Memory B cell (primary cell): ENCODE results near the gene SNAI3.
A peak's percentile ranks its signal among the peaks of the same experiment; 100 is the strongest.

Source experiments
- ATAC-seq: fragments of 150-1000 bp; cut with Tn5 transposase; 2 replicates; pipeline ENCODE4 v1.10.0; 2021; ENCODE audit warnings: low read depth, mild to moderate bottlenecking, moderate library complexity
- DNase-seq, 2 donors: peaks; one replicate each; pipeline ENCODE4 v3.0.0; 2022; ENCODE audit warnings: low spot score in 2 of 2
- H3K27ac Mint-ChIP-seq: one replicate; pipeline ENCODE4 v1.8.0; 2022; ENCODE audit warnings: mild to moderate bottlenecking, moderate library complexity, mixed read lengths
- H3K27me3 Mint-ChIP-seq: one replicate; pipeline ENCODE4 v1.8.0; 2022; ENCODE audit warnings: mixed read lengths
- H3K36me3 Mint-ChIP-seq: one replicate; pipeline ENCODE4 v1.8.0; 2022; ENCODE audit warnings: mild to moderate bottlenecking, mixed read lengths
- H3K4me1 Mint-ChIP-seq: one replicate; pipeline ENCODE4 v1.8.0; 2022; ENCODE audit warnings: mixed read lengths
- H3K4me3 Mint-ChIP-seq: one replicate; pipeline ENCODE4 v1.8.0; 2022; ENCODE audit warnings: mild to moderate bottlenecking, moderate library complexity, mixed read lengths
- H3K9me3 Mint-ChIP-seq: one replicate; pipeline ENCODE4 v1.8.0; 2022; ENCODE audit warnings: mixed read lengths

Gene SNAI3

GRCh38 chr16:88640498-88641247 is 45.6 kb downstream of the SNAI3 start:
- peak overlapping the region; percentile 29 for H3K27ac Mint-ChIP-seq
- H3K4me3 Mint-ChIP-seq, result peak overlapping the region; percentile 55

GRCh38 chr16:88640039-88640495 is 46.2 kb downstream of the SNAI3 start:
- H3K4me1 Mint-ChIP-seq, result peaks cover 53% of the 10 kb centered on the region
- no peak for ATAC-seq
- H3K27me3 Mint-ChIP-seq, result no peaks in the 10 kb centered on the region
- H3K36me3 Mint-ChIP-seq, result peaks cover 18% of the 10 kb centered on the region
- DNase-seq, result no peak
- H3K9me3 Mint-ChIP-seq, result no peaks in the 10 kb centered on the region
- peak overlapping the region; percentile 29 for H3K27ac Mint-ChIP-seq
- peak overlapping the region; percentile 55 for H3K4me3 Mint-ChIP-seq

More at GRCh38 chr16:88640498-88641247, 45.6 kb downstream of the SNAI3 start:
- no peak for DNase-seq
- H3K36me3 Mint-ChIP-seq, result peaks cover 20% of the 10 kb centered on the region
- no peaks in the 10 kb centered on the region for H3K27me3 Mint-ChIP-seq
- no peaks in the 10 kb centered on the region for H3K9me3 Mint-ChIP-seq
- H3K4me1 Mint-ChIP-seq, result peaks cover 53% of the 10 kb centered on the region
- ATAC-seq, result peak; percentile 31

- Mint-ChIP-seq H3K27ac (peak overlapping the region; percentile 29), H3K4me1 (peaks cover 46% of the 10 kb centered on the region), H3K27me3 (no peaks in the 10 kb centered on the region), H3K9me3 (no peaks in the 10 kb centered on the region), H3K36me3 (peaks cover 13% of the 10 kb centered on the region), H3K4me3 (peak overlapping the region; percentile 55)
- ATAC-seq (peak; percentile 15), DNase-seq (peak in 1 of 2 donors; percentile 49)
Measured at GRCh38 chr16:88639231-88640038, 46.9 kb downstream of the SNAI3 start.

- H3K4me1 Mint-ChIP-seq, result peaks cover 42% of the 10 kb centered on the region
- H3K9me3 Mint-ChIP-seq, result no peaks in the 10 kb centered on the region
- H3K36me3 Mint-ChIP-seq, result peaks cover 11% of the 10 kb centered on the region
- peak within 1 kb of the TSS; percentile 84 for H3K27ac Mint-ChIP-seq
- DNase-seq (peak; percentile 52 to 56), ATAC-seq (peak; percentile 47)
- H3K27me3 Mint-ChIP-seq, result no peaks in the 10 kb centered on the region
- H3K4me3 Mint-ChIP-seq, result peak within 1 kb of the TSS; percentile 55
Measured at GRCh38 chr16:88638323-88639230, 47.7 kb downstream of the SNAI3 start, which contains the start of gene IL17C. Gene IL17C, plus strand, starts transcription at chr16:88638572. Its CDS starts 70 bp downstream, at chr16:88638642.

- no peak overlapping the region for H3K27ac Mint-ChIP-seq
- peaks cover 36% of the 10 kb centered on the region for H3K4me1 Mint-ChIP-seq
- DNase-seq (no peak), ATAC-seq (no peak)
- peaks cover 2% of the 10 kb centered on the region for H3K36me3 Mint-ChIP-seq
- H3K4me3 Mint-ChIP-seq, result no peak overlapping the region
- no peaks in the 10 kb centered on the region for H3K27me3 Mint-ChIP-seq
- H3K9me3 Mint-ChIP-seq, result no peaks in the 10 kb centered on the region
Measured at GRCh38 chr16:88636488-88637265, 49.6 kb downstream of the SNAI3 start.

- Mint-ChIP-seq H3K27me3 (no peaks in the 10 kb centered on the region), H3K36me3 (peaks cover 2% of the 10 kb centered on the region), H3K4me3 (peak overlapping the region; percentile 61), H3K4me1 (peaks cover 33% of the 10 kb centered on the region), H3K9me3 (no peaks in the 10 kb centered on the region), H3K27ac (no peak overlapping the region)
- no peak for ATAC-seq
- DNase-seq, result no peak
Measured at GRCh38 chr16:88635671-88636319, 50.5 kb downstream of the SNAI3 start.

- Mint-ChIP-seq H3K27me3 (no peaks in the 10 kb centered on the region), H3K27ac (peak overlapping the region; percentile 63), H3K36me3 (peaks cover 2% of the 10 kb centered on the region), H3K4me3 (peak overlapping the region; percentile 84), H3K9me3 (no peaks in the 10 kb centered on the region), H3K4me1 (peaks cover 27% of the 10 kb centered on the region)
- ATAC-seq (no peak), DNase-seq (no peak)
Measured at GRCh38 chr16:88634994-88635670, 51.2 kb downstream of the SNAI3 start.

GRCh38 chr16:88634141-88634993 is 51.9 kb downstream of the SNAI3 start:
- H3K27ac Mint-ChIP-seq, result peak overlapping the region; percentile 28
- DNase-seq (peak in 1 of 2 donors; percentile 60), ATAC-seq (peak; percentile 41)
- no peaks in the 10 kb centered on the region for H3K9me3 Mint-ChIP-seq
- H3K27me3 Mint-ChIP-seq, result no peaks in the 10 kb centered on the region
- H3K4me3 Mint-ChIP-seq, result peak overlapping the region; percentile 84
- H3K36me3 Mint-ChIP-seq, result peaks cover 2% of the 10 kb centered on the region
- H3K4me1 Mint-ChIP-seq, result peaks cover 24% of the 10 kb centered on the region

- Mint-ChIP-seq H3K4me3 (peak overlapping the region; percentile 84), H3K9me3 (no peaks in the 10 kb centered on the region), H3K27me3 (no peaks in the 10 kb centered on the region), H3K4me1 (peaks cover 22% of the 10 kb centered on the region), H3K27ac (peak overlapping the region; percentile 20), H3K36me3 (peaks cover 2% of the 10 kb centered on the region)
- peak; percentile 30 for ATAC-seq
- peak in 1 of 2 donors; percentile 50 for DNase-seq
Measured at GRCh38 chr16:88633684-88634140, 52.6 kb downstream of the SNAI3 start.

GRCh38 chr16:88632587-88632930 is 53.7 kb downstream of the SNAI3 start:
- H3K27me3 Mint-ChIP-seq, result no peaks in the 10 kb centered on the region
- peaks cover 13% of the 10 kb centered on the region for H3K4me1 Mint-ChIP-seq
- no peaks in the 10 kb centered on the region for H3K9me3 Mint-ChIP-seq
- H3K4me3 Mint-ChIP-seq, result no peak overlapping the region
- DNase-seq, result no peak
- no peak overlapping the region for H3K27ac Mint-ChIP-seq
- no peaks in the 10 kb centered on the region for H3K36me3 Mint-ChIP-seq
- no peak for ATAC-seq

- no peaks in the 10 kb centered on the region for H3K9me3 Mint-ChIP-seq
- DNase-seq (no peak), ATAC-seq (no peak)
- H3K4me1 Mint-ChIP-seq, result peaks cover 13% of the 10 kb centered on the region
- H3K4me3 Mint-ChIP-seq, result no peak overlapping the region
- H3K36me3 Mint-ChIP-seq, result no peaks in the 10 kb centered on the region
- H3K27me3 Mint-ChIP-seq, result no peaks in the 10 kb centered on the region
- H3K27ac Mint-ChIP-seq, result no peak overlapping the region
Measured at GRCh38 chr16:88631920-88632586, 54.3 kb downstream of the SNAI3 start.
